Astrocyte (in vitro differentiated cells and primary cell): ENCODE measurements around the gene RARB. TPM values are rescaled to one million over a fixed set of nuclear protein-coding genes. Genes with fewer than 3 reads are reported as not detected.
A peak's percentile ranks its signal among the peaks of the same experiment; 100 is the strongest.

ENCODE experiments used
- DNase-seq: peaks from one replicate; pipeline ENCODE4 v3.0.0-alpha.2; 2010; ENCODE audit warnings: low read depth
- FAIRE-seq: peaks from 2 replicates; lab custom pipeline; 2011; peaks lifted over from hg19 to GRCh38; lab: Jason Lieb, UNC
- H2AFZ ChIP-seq: 2 replicates; pipeline ENCODE4 v1.6.0; 2012; ENCODE audit warnings: low read depth, low read length, inconsistent platforms
- H3K27ac ChIP-seq: 2 replicates; pipeline ENCODE4 v1.5.1; 2011; ENCODE audit warnings: low read depth, low read length, inconsistent platforms
- H3K27me3 ChIP-seq: 2 replicates; pipeline ENCODE4 v1.6.0; 2011; ENCODE audit warnings: low read length, inconsistent platforms; ENCODE audit not compliant: insufficient read depth
- H3K36me3 ChIP-seq: 2 replicates; pipeline ENCODE4 v1.5.1; 2011; ENCODE audit warnings: low read length, inconsistent platforms; ENCODE audit not compliant: insufficient read depth
- H3K4me1 ChIP-seq: 2 replicates; pipeline ENCODE4 v1.5.1; 2011; ENCODE audit warnings: low read length, inconsistent platforms; ENCODE audit not compliant: insufficient read depth
- H3K4me2 ChIP-seq: 2 replicates; pipeline ENCODE4 v1.6.0; 2012; ENCODE audit warnings: low read length, inconsistent platforms
- H3K4me3 ChIP-seq: 2 replicates; pipeline ENCODE4 v1.5.1; 2011; ENCODE audit warnings: low read depth, mild to moderate bottlenecking, low read length, inconsistent platforms; ENCODE audit not compliant: insufficient read depth
- H3K79me2 ChIP-seq: 2 replicates; pipeline ENCODE4 v1.6.0; 2012; ENCODE audit warnings: mild to moderate bottlenecking, low read length, inconsistent platforms; ENCODE audit not compliant: insufficient read depth
- H3K9ac ChIP-seq: 2 replicates; pipeline ENCODE4 v1.6.0; 2012; ENCODE audit warnings: mild to moderate bottlenecking, low read length, inconsistent platforms
- H3K9me3 ChIP-seq: 2 replicates; pipeline ENCODE4 v1.5.1; 2012; ENCODE audit warnings: low read depth, mild to moderate bottlenecking, low read length, inconsistent platforms; ENCODE audit not compliant: insufficient read depth
- H4K20me1 ChIP-seq: 2 replicates; pipeline ENCODE4 v1.6.0; 2012; ENCODE audit warnings: low read length, inconsistent platforms; ENCODE audit not compliant: insufficient read depth
- H3K27ac Mint-ChIP-seq: one replicate; pipeline ENCODE4 v1.8.0; 2021; ENCODE audit warnings: mild to moderate bottlenecking, mixed read lengths; ENCODE audit not compliant: unreplicated experiment
- H3K27me3 Mint-ChIP-seq: one replicate; pipeline ENCODE4 v1.8.0; 2021; ENCODE audit warnings: low read depth, mixed read lengths; ENCODE audit not compliant: unreplicated experiment
- H3K36me3 Mint-ChIP-seq: one replicate; pipeline ENCODE4 v1.8.0; 2021; ENCODE audit warnings: low read depth, mixed read lengths; ENCODE audit not compliant: unreplicated experiment
- H3K4me1 Mint-ChIP-seq: one replicate; pipeline ENCODE4 v1.8.0; 2021; ENCODE audit warnings: low read depth, mixed read lengths; ENCODE audit not compliant: unreplicated experiment
- H3K4me3 Mint-ChIP-seq: one replicate; pipeline ENCODE4 v1.8.0; 2021; ENCODE audit warnings: mild to moderate bottlenecking, moderate library complexity, mixed read lengths; ENCODE audit not compliant: unreplicated experiment
- H3K9me3 Mint-ChIP-seq: one replicate; pipeline ENCODE4 v1.8.0; 2021; ENCODE audit warnings: mild to moderate bottlenecking, mixed read lengths; ENCODE audit not compliant: unreplicated experiment
- CTCF ChIP-seq: IDR thresholded peaks from 2 replicates; pipeline ENCODE4 v1.5.1; 2011; ENCODE audit warnings: low read depth, mild to moderate bottlenecking, inconsistent platforms, low read length, moderate library complexity; ENCODE audit not compliant: insufficient read depth
- EZH2 ChIP-seq: IDR thresholded peaks from 2 replicates; pipeline ENCODE4 v1.6.1; 2012; ENCODE audit warnings: mild to moderate bottlenecking, low read length, inconsistent platforms; ENCODE audit not compliant: insufficient read depth
- total RNA-seq: library from RNA; stranded (reverse); gene quantifications from 2 replicates; pipeline ENCODE4 v1.2.1, GENCODE V29; 2021

RARB gene
- total RNA-seq, 1 donor from 2014 or later = 0.27 TPM

- Histone ChIP-seq H3K4me1 (peaks cover 33% of the 10 kb centered on the region), H2AFZ (peak overlapping the region; percentile 42)
These were observed 4.1 kb upstream of the RARB start for GRCh38 chr3:25423780-25424588.

GRCh38 chr3:25424614-25425013 is 3.4 kb upstream of the RARB start:
- Histone ChIP-seq H3K27ac (peak overlapping the region; percentile 57), H3K36me3 (no peaks in the 10 kb centered on the region), H3K4me2 (peak overlapping the region; percentile 69), H3K4me1 (peaks cover 30% of the 10 kb centered on the region), H3K9ac (peak overlapping the region; percentile 23), H3K9me3 (no peaks in the 10 kb centered on the region), H3K27me3 (no peaks in the 10 kb centered on the region), H2AFZ (peak overlapping the region; percentile 42), H4K20me1 (no peaks in the 10 kb centered on the region), H3K4me3 (no peak overlapping the region), H3K79me2 (peaks cover 15% of the 10 kb centered on the region)
- Mint-ChIP-seq H3K4me1 (peaks cover 56% of the 10 kb centered on the region), H3K27ac (peak overlapping the region; percentile 90), H3K27me3 (no peaks in the 10 kb centered on the region), H3K36me3 (no peaks in the 10 kb centered on the region), H3K9me3 (no peaks in the 10 kb centered on the region), H3K4me3 (no peak overlapping the region)
- no peak for TF ChIP-seq CTCF
- no peak for TF ChIP-seq EZH2
- FAIRE-seq = peak; percentile 66
- DNase-seq = no peak

More at GRCh38 chr3:25423780-25424588, 4.1 kb upstream of the RARB start:
- H3K27ac Mint-ChIP-seq = peak overlapping the region; percentile 90
- TF ChIP-seq CTCF (no peak), EZH2 (no peak)
- Histone ChIP-seq H3K9ac (peak overlapping the region; percentile 23), H4K20me1 (no peaks in the 10 kb centered on the region), H3K36me3 (no peaks in the 10 kb centered on the region), H3K27ac (peak overlapping the region; percentile 57), H3K27me3 (no peaks in the 10 kb centered on the region), H3K4me3 (no peak overlapping the region), H3K79me2 (peaks cover 9% of the 10 kb centered on the region), H3K4me2 (peak overlapping the region; percentile 69), H3K9me3 (no peaks in the 10 kb centered on the region)
- FAIRE-seq (peak; percentile 66), DNase-seq (peak; percentile 79)
- H3K4me1 Mint-ChIP-seq = peaks cover 57% of the 10 kb centered on the region
- no peaks in the 10 kb centered on the region for H3K36me3 Mint-ChIP-seq
- H3K27me3 Mint-ChIP-seq = no peaks in the 10 kb centered on the region
- no peak overlapping the region for H3K4me3 Mint-ChIP-seq
- no peaks in the 10 kb centered on the region for H3K9me3 Mint-ChIP-seq

GRCh38 chr3:25426408-25426807 is 1.7 kb upstream of the RARB start:
- TF ChIP-seq CTCF (no peak), EZH2 (no peak)
- no peaks in the 10 kb centered on the region for H3K36me3 ChIP-seq
- H3K4me3 ChIP-seq = no peak overlapping the region
- H3K79me2 ChIP-seq = peaks cover 33% of the 10 kb centered on the region
- peak overlapping the region; percentile 2 for H2AFZ ChIP-seq
- peak overlapping the region; percentile 88 for H3K4me2 ChIP-seq
- DNase-seq (peak; percentile 56), FAIRE-seq (no peak)
- Mint-ChIP-seq H3K27ac (no peak overlapping the region), H3K4me1 (peaks cover 52% of the 10 kb centered on the region), H3K27me3 (no peaks in the 10 kb centered on the region), H3K36me3 (no peaks in the 10 kb centered on the region), H3K4me3 (peak overlapping the region; percentile 10), H3K9me3 (no peaks in the 10 kb centered on the region)
- peak overlapping the region; percentile 97 for H3K27ac ChIP-seq
- peaks cover 30% of the 10 kb centered on the region for H3K4me1 ChIP-seq
- H3K9me3 ChIP-seq = no peaks in the 10 kb centered on the region
- H4K20me1 ChIP-seq = no peaks in the 10 kb centered on the region
- no peaks in the 10 kb centered on the region for H3K27me3 ChIP-seq
- H3K9ac ChIP-seq = peak overlapping the region; percentile 93
